Peyer's patch (tissue), 4 donors: ENCODE results near the gene EPPIN. TPM values are rescaled to one million over a fixed set of nuclear protein-coding genes. Genes with fewer than 3 reads are reported as not detected.

ENCODE experiments used
- DNase-seq, 3 donors: peaks; one replicate each; pipeline ENCODE4 v3.0.0-alpha.2; 2017 to 2019
- H3K27ac ChIP-seq, 4 donors: fragments of 200-600 bp; sonication (generic); one replicate each; pipeline ENCODE4 v1.5.1; 2016 to 2019
- H3K27me3 ChIP-seq, 2 donors: fragments of 200-600 bp; sonication (generic); one replicate each; pipeline ENCODE4 v1.5.1; 2019
- H3K36me3 ChIP-seq, 3 donors: fragments of 200-600 bp; sonication (generic); one replicate each; pipeline ENCODE4 v1.5.1; 2016 to 2019
- H3K4me1 ChIP-seq, 4 donors: fragments of 200-600 bp; sonication (generic); one replicate each; pipeline ENCODE4 v1.5.1; 2016 to 2019
- H3K4me3 ChIP-seq, 4 donors: fragments of 200-600 bp; sonication (generic); 1 replicate in 3 of 4; 2 replicates in 1 of 4; pipeline ENCODE4 v1.5.1; 2016 to 2019; ENCODE audit warnings: mild to moderate bottlenecking in 1 of 4
- H3K9me3 ChIP-seq, 4 donors: fragments of 200-600 bp; sonication (generic); one replicate each; pipeline ENCODE4 v1.5.1; 2016 to 2019; ENCODE audit warnings: mild to moderate bottlenecking in 1 of 4
- CTCF ChIP-seq, 6 experiments: fragments of 450-650 bp in 4 of 6; fragments of 200-600 bp in 2 of 6; sonication (generic) in 1 of 6; IDR thresholded peaks; one replicate each; pipeline ENCODE4 v1.5.1; 2017 to 2019; ENCODE audit warnings: antibody characterized with exemption in 6 of 6, mild to moderate bottlenecking in 3 of 6, moderate library complexity in 1 of 6
- POLR2A ChIP-seq, 2 donors: fragments of 450-650 bp; IDR thresholded peaks; one replicate each; pipeline ENCODE4 v1.5.1; 2017; ENCODE audit warnings: antibody characterized with exemption in 2 of 2, mild to moderate bottlenecking in 2 of 2, moderate library complexity in 2 of 2
- total RNA-seq, 4 donors: library from RNA; depleted of rRNA; stranded (reverse); fragments of >200 nt; gene quantifications; one replicate each; pipeline ENCODE4 v1.1.0, GENCODE V29; 2016

The EPPIN gene
- total RNA-seq, 4 donors from 2014 or later = not detected

- no peaks in the 10 kb centered on the region for H3K27me3 ChIP-seq
- H3K4me1 ChIP-seq = no peaks in the 10 kb centered on the region
- H3K36me3 ChIP-seq = no peaks in the 10 kb centered on the region
- no peak for DNase-seq
- H3K4me3 ChIP-seq = no peak overlapping the region
- H3K27ac ChIP-seq = no peak overlapping the region
- TF ChIP-seq POLR2A (IDR thresholded peaks at IDR 0.05) (no peak), CTCF (IDR thresholded peaks at IDR 0.05) (no peak)
- no peaks in the 10 kb centered on the region for H3K9me3 ChIP-seq
Observed at GRCh38 chr20:45527294-45527693, 19.9 kb downstream of the EPPIN start.

GRCh38 chr20:45523821-45524220 is 23.4 kb downstream of the EPPIN start:
- H3K4me3 ChIP-seq = no peak overlapping the region
- no peaks in the 10 kb centered on the region for H3K36me3 ChIP-seq

GRCh38 chr20:45518282-45518681 is 28.9 kb downstream of the EPPIN start:
- no peaks in the 10 kb centered on the region for H3K27me3 ChIP-seq
- no peak overlapping the region for H3K4me3 ChIP-seq
- TF ChIP-seq POLR2A (IDR thresholded peaks at IDR 0.05) (no peak), CTCF (IDR thresholded peaks at IDR 0.05) (no peak)
- no peaks in the 10 kb centered on the region for H3K36me3 ChIP-seq
- H3K27ac ChIP-seq = no peak overlapping the region
- no peaks in the 10 kb centered on the region for H3K9me3 ChIP-seq
- DNase-seq = no peak
- H3K4me1 ChIP-seq = no peaks in the 10 kb centered on the region

More at GRCh38 chr20:45523821-45524220, 23.4 kb downstream of the EPPIN start:
- DNase-seq = no peak
- no peak overlapping the region for H3K27ac ChIP-seq
- no peaks in the 10 kb centered on the region for H3K4me1 ChIP-seq
- no peaks in the 10 kb centered on the region for H3K9me3 ChIP-seq
- no peak for TF ChIP-seq POLR2A (IDR thresholded peaks at IDR 0.05)
- no peaks in the 10 kb centered on the region for H3K27me3 ChIP-seq

- Histone ChIP-seq H3K9me3 (no peaks in the 10 kb centered on the region), H3K4me3 (no peak within 1 kb of the TSS), H3K27ac (no peak within 1 kb of the TSS), H3K27me3 (no peaks in the 10 kb centered on the region), H3K4me1 (no peaks in the 10 kb centered on the region), H3K36me3 (no peaks in the 10 kb centered on the region)
- TF ChIP-seq POLR2A (IDR thresholded peaks at IDR 0.05) (no peak), CTCF (IDR thresholded peaks at IDR 0.05) (no peak)
- DNase-seq = no peak
Observed at GRCh38 chr20:45515147-45515913, 31.9 kb downstream of the EPPIN start, which contains the start of gene SPINT3. Gene SPINT3 (minus strand): TSS chr20:45515622. CDS start chr20:45515608, 14 bp downstream.

GRCh38 chr20:45510242-45510862 is 36.8 kb downstream of the EPPIN start:
- Histone ChIP-seq H3K4me1 (peaks cover 0 to 4% (median 0%) of the 10 kb centered on the region in 4 donors), H3K27me3 (no peaks in the 10 kb centered on the region), H3K27ac (no peak overlapping the region), H3K4me3 (no peak overlapping the region), H3K36me3 (no peaks in the 10 kb centered on the region), H3K9me3 (no peaks in the 10 kb centered on the region)
- no peak for DNase-seq
- no peak for TF ChIP-seq POLR2A (IDR thresholded peaks at IDR 0.05)

- TF ChIP-seq CTCF (IDR thresholded peaks at IDR 0.05) (no peak), POLR2A (IDR thresholded peaks at IDR 0.05) (no peak)
Observed at GRCh38 chr20:45509091-45509490, 38.1 kb downstream of the EPPIN start.

More at GRCh38 chr20:45509091-45509490, 38.1 kb downstream of the EPPIN start:
- peaks cover 0 to 4% (median 0%) of the 10 kb centered on the region in 4 donors for H3K4me1 ChIP-seq
- no peaks in the 10 kb centered on the region for H3K27me3 ChIP-seq
- no peak for DNase-seq
- no peaks in the 10 kb centered on the region for H3K36me3 ChIP-seq
- no peaks in the 10 kb centered on the region for H3K9me3 ChIP-seq
- no peak overlapping the region for H3K4me3 ChIP-seq
- H3K27ac ChIP-seq = no peak overlapping the region
